LHCN-M2 (cell line): Measurements from ENCODE around the gene ST8SIA5. TPM values are rescaled to one million over a fixed set of nuclear protein-coding genes. Genes with fewer than 3 reads are reported as not detected.

ENCODE experiments used
- DNase-seq: peaks from one replicate; pipeline ENCODE4 v3.0.0-alpha.2; 2012; ENCODE audit warnings: low read depth
- total RNA-seq: library from RNA; depleted of rRNA; stranded (reverse); fragments of >200 nt; gene quantifications from 2 replicates; pipeline ENCODE4 v1.2.3, GENCODE V29; 2014; rRNA removed

The ST8SIA5 gene
- total RNA-seq, 1 experiment from 2014 or later = 2.8 TPM

DNA sequence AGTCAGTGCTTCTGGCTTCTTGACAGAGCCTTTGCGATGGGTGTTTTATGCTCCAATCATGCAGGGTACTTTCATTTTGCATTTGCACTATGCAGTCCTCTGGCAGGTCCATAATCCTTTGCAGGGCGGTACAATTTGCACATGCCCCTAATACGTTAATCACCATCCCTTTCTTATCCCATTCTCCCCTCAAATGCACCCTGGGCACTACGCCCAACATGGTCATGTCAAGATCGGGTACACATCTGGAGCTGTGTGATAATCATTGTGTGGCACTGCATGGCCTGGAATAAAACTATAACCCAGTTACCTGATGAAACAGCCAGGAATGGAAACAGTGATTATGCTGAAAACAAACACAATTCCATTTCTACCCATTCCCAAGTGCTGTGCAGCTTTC is 127.5 kb downstream of the ST8SIA5 start:
- DNase-seq = no peak

DNA sequence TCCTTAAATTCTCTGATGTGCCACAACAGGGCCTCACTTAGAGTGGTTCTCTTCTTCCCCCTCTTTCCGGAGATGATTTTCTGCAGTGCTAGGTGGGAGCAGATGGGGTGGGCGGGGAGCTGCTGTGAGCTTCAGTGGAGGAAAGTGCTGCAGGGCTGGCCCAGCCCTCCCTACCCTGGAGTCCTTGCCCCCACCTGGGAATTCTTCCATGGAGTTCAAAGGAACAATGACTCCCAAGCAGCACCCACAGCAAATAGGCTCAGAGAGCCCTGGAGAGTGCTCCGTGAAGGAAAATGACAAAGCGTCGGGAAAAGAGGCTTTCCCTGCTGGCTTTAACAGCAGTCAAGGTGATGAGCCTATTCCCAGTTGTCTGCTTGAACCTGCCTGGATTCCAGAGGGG is 128.6 kb downstream of the ST8SIA5 start:
- DNase-seq = no peak

DNA sequence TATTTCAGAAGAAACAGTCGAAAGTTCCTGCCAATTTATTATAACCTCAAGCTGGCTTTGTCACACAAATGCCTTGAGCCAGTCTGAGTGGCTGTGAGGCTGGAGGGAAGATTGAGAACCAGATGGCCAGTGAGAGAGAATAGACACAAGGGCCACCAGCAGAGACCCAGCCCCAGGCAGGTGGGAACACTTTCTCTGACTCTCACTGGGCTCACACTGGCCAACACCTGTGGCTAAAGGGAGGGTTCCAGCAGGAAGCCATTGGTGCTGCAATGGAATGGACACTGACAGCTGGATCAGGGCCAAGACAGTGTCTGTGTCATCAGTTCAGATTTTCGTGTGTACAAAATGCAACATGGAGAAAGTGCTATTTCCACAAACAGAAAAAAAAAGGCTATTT is 129.7 kb downstream of the ST8SIA5 start:
- no peak for DNase-seq

DNA sequence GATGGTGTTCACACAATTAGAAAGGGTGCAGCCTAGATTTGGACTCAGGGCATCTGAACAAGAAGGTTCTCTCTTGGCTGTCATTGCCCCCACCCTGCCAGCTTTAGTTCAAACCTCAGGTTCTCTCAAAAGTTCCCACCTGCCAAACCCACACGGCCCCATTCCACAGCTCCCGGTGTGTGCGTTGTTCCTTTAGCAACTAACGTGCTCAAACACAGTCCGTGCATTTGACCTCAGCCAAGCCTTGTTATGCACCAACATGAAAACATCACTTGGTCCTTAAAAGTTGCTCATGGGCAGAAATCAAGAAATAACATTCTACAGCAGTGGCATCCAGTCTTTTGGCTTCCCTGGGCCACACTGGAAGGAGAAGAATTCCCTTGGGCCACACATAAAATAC is 131.8 kb downstream of the ST8SIA5 start:
- no peak for DNase-seq

DNA sequence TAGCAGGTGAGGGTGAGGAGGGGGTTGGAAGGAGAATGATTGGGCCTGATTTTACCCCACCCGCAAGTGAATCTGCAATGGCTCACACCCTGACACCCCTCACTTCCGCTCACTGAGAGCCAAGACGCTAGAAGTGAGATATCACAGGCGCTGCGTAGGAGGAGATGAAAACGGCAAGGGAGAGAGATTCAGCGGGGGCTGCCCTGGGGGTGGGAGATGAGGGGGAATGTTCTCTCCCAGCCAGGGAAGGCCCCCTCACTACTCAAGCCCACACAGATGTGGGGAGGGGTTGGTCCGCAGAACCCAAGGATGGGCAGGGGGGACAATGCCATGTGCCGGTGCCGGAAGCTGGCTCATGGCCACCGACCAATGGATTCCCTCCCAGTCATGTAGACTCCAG is 132.7 kb downstream of the ST8SIA5 start:
- DNase-seq = no peak

DNA sequence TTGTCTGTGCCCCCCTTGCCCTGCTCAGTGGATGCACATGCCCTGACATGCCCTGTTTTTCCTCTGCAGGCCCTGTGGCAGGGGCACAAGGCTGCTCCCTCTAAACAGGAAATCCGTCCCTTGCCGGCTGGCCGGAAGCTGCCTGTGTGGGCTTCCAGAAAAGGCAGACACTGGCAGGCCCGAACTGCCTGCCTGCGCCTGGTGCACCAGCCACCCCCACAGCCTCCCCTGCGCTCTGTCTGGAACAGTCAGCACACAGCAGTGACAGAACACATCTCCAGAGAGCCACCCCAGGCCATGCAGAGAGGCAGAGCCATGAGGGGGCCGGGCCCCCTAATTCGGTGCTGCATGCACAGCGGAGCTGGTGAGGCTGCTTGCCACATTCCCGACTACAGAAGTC is 133.3 kb downstream of the ST8SIA5 start:
- DNase-seq = no peak

DNA sequence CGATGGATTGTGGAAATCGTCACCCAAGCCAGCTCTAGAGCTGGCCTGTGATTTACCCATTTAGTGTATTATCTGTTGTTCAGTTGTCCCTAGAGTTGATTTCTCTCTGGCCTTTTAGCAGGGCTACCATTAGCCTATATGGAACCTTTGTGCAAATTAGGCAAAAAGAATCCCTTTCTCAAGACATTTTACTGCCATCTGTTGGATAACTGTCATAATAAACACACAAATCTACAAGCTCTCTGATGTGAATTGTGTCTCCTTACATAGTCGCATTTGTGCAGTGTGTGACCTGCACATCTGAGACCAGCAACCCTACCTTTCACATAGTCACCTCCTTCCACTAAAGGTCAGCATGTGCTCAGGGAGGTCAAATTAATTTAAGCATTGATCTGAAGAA is 133.9 kb downstream of the ST8SIA5 start:
- peak; percentile 11 for DNase-seq

DNA sequence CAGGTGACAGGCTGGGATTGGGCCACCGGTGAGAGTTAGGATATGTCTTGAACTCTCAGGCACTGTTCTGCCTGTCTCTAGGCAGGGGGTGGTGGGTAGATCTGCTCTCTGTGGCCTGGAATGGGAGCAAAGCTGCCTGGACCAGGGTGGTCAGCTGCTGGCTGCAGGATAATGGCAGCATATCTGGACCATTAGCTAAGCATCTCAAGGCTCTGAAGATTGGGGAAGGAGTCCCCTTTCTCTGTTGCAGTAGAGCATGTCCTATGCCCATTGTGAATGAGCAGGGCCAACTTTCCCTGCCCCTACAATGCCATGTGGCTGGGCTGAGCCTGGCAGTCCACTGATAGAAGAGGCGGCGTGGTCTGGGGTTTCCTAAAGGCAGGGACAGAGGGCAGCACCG is 134.4 kb downstream of the ST8SIA5 start:
- no peak for DNase-seq

DNA sequence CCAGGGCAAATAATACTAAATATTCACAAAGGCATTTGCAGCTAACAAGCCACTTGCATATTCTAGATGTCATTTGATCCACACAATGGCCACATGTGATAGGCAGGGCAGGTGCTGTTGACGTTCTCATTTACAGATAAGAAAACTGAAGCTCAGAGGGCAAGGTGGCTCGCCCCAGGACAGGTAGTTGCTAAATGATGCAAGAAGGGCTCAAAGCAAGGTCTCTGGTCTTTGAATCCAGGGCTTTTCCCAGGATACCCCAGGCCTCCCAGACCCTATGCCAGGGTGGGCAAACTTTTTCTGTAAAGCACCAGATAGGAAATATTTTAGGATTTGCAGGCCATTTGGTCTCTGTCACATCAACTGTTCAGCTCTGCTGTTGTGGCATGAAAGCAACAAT is 135.0 kb downstream of the ST8SIA5 start:
- no peak for DNase-seq

DNA sequence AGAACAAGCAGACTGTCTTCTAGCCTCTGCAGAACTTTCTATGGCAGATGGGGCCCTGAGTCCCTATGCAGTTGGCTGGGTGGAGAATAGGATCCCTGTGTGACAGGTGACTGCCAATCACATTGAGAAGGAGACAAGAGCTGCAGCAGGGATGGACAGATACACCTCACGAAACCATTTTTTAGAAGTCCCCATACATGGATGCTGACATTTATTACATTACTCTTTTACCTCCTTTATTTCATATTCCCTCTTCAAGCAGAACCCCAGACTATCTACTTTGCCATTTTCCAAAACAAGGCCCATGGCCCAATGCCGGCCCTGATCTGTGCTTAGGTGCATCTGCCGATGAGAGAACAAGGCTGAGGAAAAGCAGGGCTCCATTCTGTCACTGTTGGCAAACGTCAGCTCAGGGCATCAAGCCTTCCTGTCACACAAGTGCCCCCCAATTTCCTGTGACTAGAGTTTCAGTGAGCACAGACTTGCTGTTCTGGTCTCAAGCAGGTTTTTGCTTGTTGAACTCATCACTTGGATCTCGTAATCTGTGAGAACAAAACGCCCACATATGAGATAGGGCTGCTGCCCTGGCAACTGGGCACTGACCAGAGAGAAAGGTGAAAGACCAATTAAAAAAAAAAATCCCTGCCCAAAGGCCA is 135.6 kb downstream of the ST8SIA5 start:
- DNase-seq = no peak

DNA sequence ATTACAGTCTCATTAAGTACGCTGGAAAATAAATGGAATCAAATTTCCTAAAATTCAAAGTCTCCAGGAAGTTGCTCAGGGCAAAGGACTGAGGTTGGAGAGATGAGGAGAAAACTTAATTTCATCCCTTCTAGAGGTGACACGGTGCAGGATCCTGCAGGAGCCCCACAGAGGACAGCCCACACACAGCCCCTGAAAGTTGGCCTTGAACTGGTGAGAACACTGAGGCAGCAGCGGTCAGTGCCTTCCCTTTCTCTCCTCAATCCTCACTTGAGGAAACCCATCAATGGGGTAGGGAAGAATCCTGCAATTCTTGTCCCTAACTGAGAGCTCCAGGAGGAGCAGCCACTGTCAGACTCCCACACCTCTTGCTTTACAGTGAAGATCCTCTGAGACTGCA is 137.3 kb downstream of the ST8SIA5 start:
- DNase-seq = no peak

Other genes starting within 250 kb of the ST8SIA5 start
- not detected in 2 replicates for gene LOXHD1, start 99.8 kb downstream of the ST8SIA5 start, total RNA-seq
- 27.1 and 32.1 TPM in 2 replicates for gene PIAS2, start 160.5 kb upstream of the ST8SIA5 start, total RNA-seq
- 18.1 and 19.4 TPM in 2 replicates for gene KATNAL2, start 160.5 kb upstream of the ST8SIA5 start, total RNA-seq